Measurements from ENCODE around the gene RAB42. TPM values are rescaled to one million over a fixed set of nuclear protein-coding genes. Genes with fewer than 3 reads are reported as not detected.
"Not testable (repeated sequence)": the region's sequence is repeated elsewhere in the genome, so short reads cannot be mapped to it uniquely, and the experiment has no call there.

The RAB42 gene
- total and polyA plus RNA-seq, 7 donors: 0.68 to 19.0 (median 3.2) TPM

GRCh38 chr1:28582248-28582615 is 9.8 kb upstream of the RAB42 start:
- H3K9me3 ChIP-seq: no peaks in the 10 kb centered on the region
- H3K27me3 ChIP-seq: no peaks in the 10 kb centered on the region
- intact Hi-C loops (cut with DNase I): loop anchor here (5.0 to 10.0 kb wide), 2 partner anchors 60 to 347 kb away; partner anchors contain the start of genes ATP5IF1, DNAJC8 and TAF12
- peaks cover 9 to 33% (median 21%) of the 10 kb centered on the region in 4 donors for H3K36me3 ChIP-seq
- H3K27ac ChIP-seq: peak overlapping the region; percentile 82 to 98 (median 94)
- H3K4me1 ChIP-seq: peaks cover 0 to 40% (median 30%) of the 10 kb centered on the region in 4 donors
- DNase-seq: no peak
- TF ChIP-seq POLR2AphosphoS5 (IDR thresholded peaks at IDR 0.05): no peak
- no peak for TF ChIP-seq EP300 (IDR thresholded peaks at IDR 0.05)
- TF ChIP-seq CTCF (IDR thresholded peaks at IDR 0.05): no peak
- TF ChIP-seq POLR2A (IDR thresholded peaks at IDR 0.05): no peak
- H3K4me3 ChIP-seq: peak overlapping the region; percentile 69 to 96 (median 86)
- 2% methylated on average over 10 of the region's 10 CpGs for WGBS, 2 donors

GRCh38 chr1:28586585-28587391 is 5.3 kb upstream of the RAB42 start:
- H3K36me3 ChIP-seq, H3K4me3 ChIP-seq, H3K27ac ChIP-seq, DNase-seq, H3K27me3 ChIP-seq, H3K9me3 ChIP-seq: not testable (repeated sequence)
- WGBS, 2 donors: 90 to 93% methylated on average over 19 of the region's 19 CpGs
- H3K4me1 ChIP-seq: peaks cover 0 to 13% (median 11%) of the 10 kb centered on the region in 4 donors
- intact Hi-C loops (cut with DNase I): loop anchor here (10.0 kb wide), 1 partner anchor 352 kb away; the partner anchor contains the start of genes ATP5IF1 and DNAJC8

GRCh38 chr1:28592321-28593071 is 431 bp downstream of the RAB42 start:
- Histone ChIP-seq H3K9me3 (no peaks in the 10 kb centered on the region), H3K27me3 (no peaks in the 10 kb centered on the region), H3K4me3 (peak overlapping the region; percentile 30 to 68 (median 62)), H3K4me1 (peaks cover 0 to 12% (median 11%) of the 10 kb centered on the region in 4 donors), H3K27ac (peak overlapping the region in 2 of 4 donors; percentile 27 to 31), H3K36me3 (no peaks in the 10 kb centered on the region)
- DNase-seq: no peak
- TF ChIP-seq POLR2A (IDR thresholded peaks at IDR 0.05) (no peak), CTCF (IDR thresholded peaks at IDR 0.05) (no peak), POLR2AphosphoS5 (IDR thresholded peaks at IDR 0.05) (no peak), EP300 (IDR thresholded peaks at IDR 0.05) (no peak)
- intact Hi-C loops (cut with DNase I): no loop called here
- 3 to 6% methylated on average over 81 of the region's 81 CpGs for WGBS, 2 donors

GRCh38 chr1:28593988-28594356 is 1.9 kb downstream of the RAB42 start:
- H3K27me3 ChIP-seq; H3K4me3 ChIP-seq; H3K9me3 ChIP-seq; intact Hi-C loops (cut with DNase I); H3K27ac ChIP-seq; DNase-seq; H3K36me3 ChIP-seq: not testable (repeated sequence)
- 91 to 92% methylated on average over 3 of the region's 3 CpGs for WGBS, 2 donors
- peaks cover 0 to 12% (median 11%) of the 10 kb centered on the region in 4 donors for H3K4me1 ChIP-seq

GRCh38 chr1:28594686-28595411 is 2.8 kb downstream of the RAB42 start:
- H3K4me1 ChIP-seq: peaks cover 0 to 12% (median 11%) of the 10 kb centered on the region in 4 donors
- H3K36me3 ChIP-seq; H3K9me3 ChIP-seq; H3K27ac ChIP-seq; H3K4me3 ChIP-seq; H3K27me3 ChIP-seq; intact Hi-C loops (cut with DNase I); DNase-seq: not testable (repeated sequence)
- whole genome bisulfite sequencing, 2 donors: 89 to 93% methylated on average over 7 of the region's 7 CpGs
